Measurements from ENCODE around the gene CUL5. TPM values are rescaled to one million over a fixed set of nuclear protein-coding genes. Genes with fewer than 3 reads are reported as not detected.

The CUL5 gene
- total RNA-seq, 2 experiments from 2014 or later: 18.8 to 39.7 TPM

GRCh38 chr11:107970049-107970448 is 38.6 kb upstream of the CUL5 start:
- ChIA-PET POLR2A (interaction anchor here (0.6 to 1.1 kb wide), 2 partner anchors 103 to 358 kb away, joined by 3 to 4 read pairs; no protein-coding TSS in a partner anchor), CTCF (ENCODE audit: unreplicated experiment) (no interaction called here)
- H3K9me2 ChIP-seq (ENCODE audit: insufficient read depth, low read length): no peaks in the 10 kb centered on the region
- no peak for DNase-seq (ENCODE audit: low spot score)
- BruUV-seq (replicated peaks): no TSS peak
- intact Hi-C loops (cut with micrococcal nuclease; ENCODE audit: unreplicated experiment): no loop called here
- TF ChIP-seq EZH2phosphoT487 (IDR thresholded peaks at IDR 0.05; ENCODE audit: borderline replicate concordance, low read depth, low read length) (no peak), CTCF (conservative IDR thresholded peaks at IDR 0.05; ENCODE audit: low read length) (no peak)
- H3K79me2 ChIP-seq (ENCODE audit: insufficient read depth, low read depth, low read length): no peaks in the 10 kb centered on the region
- no peak overlapping the region for H3K4me2 ChIP-seq (ENCODE audit: low read length)
- no peaks in the 10 kb centered on the region for H3K9me3 ChIP-seq (ENCODE audit: low read length)
- H3K4me3 ChIP-seq (ENCODE audit: low read depth, low read length, poor library complexity, severe bottlenecking): no peak overlapping the region
- no peaks in the 10 kb centered on the region for H3K36me3 ChIP-seq (ENCODE audit: insufficient read depth, low read length)
- no peaks in the 10 kb centered on the region for H3K4me1 ChIP-seq (ENCODE audit: insufficient read depth, low read length, poor library complexity, severe bottlenecking)
- no peak overlapping the region for H2AFZ ChIP-seq (ENCODE audit: low read length)
- H4K20me1 ChIP-seq (ENCODE audit: insufficient read depth, low read length): no peaks in the 10 kb centered on the region
- no peak overlapping the region for H3K27ac ChIP-seq (ENCODE audit: low read depth, low read length, poor library complexity, severe bottlenecking)

- ChIA-PET POLR2A (no interaction called here), CTCF (ENCODE audit: unreplicated experiment) (no interaction called here)
- TF ChIP-seq CTCF (conservative IDR thresholded peaks at IDR 0.05; ENCODE audit: low read length): no peak
- no peak for TF ChIP-seq EZH2phosphoT487 (IDR thresholded peaks at IDR 0.05; ENCODE audit: borderline replicate concordance, low read depth, low read length)
- H4K20me1 ChIP-seq (ENCODE audit: insufficient read depth, low read length): no peaks in the 10 kb centered on the region
- H3K9me2 ChIP-seq (ENCODE audit: insufficient read depth, low read length): no peaks in the 10 kb centered on the region
- H3K79me2 ChIP-seq (ENCODE audit: insufficient read depth, low read depth, low read length): no peaks in the 10 kb centered on the region
- no TSS peak for BruUV-seq (replicated peaks)
- no peak overlapping the region for H2AFZ ChIP-seq (ENCODE audit: low read length)
- H3K4me1 ChIP-seq (ENCODE audit: insufficient read depth, low read length, poor library complexity, severe bottlenecking): no peaks in the 10 kb centered on the region
- no peak overlapping the region for H3K27ac ChIP-seq (ENCODE audit: low read depth, low read length, poor library complexity, severe bottlenecking)
- no peak overlapping the region for H3K4me3 ChIP-seq (ENCODE audit: low read depth, low read length, poor library complexity, severe bottlenecking)
- no peak for DNase-seq (ENCODE audit: low spot score)
- no peak overlapping the region for H3K4me2 ChIP-seq (ENCODE audit: low read length)
- no peaks in the 10 kb centered on the region for H3K36me3 ChIP-seq (ENCODE audit: insufficient read depth, low read length)
- intact Hi-C loops (cut with micrococcal nuclease; ENCODE audit: unreplicated experiment): no loop called here
- H3K9me3 ChIP-seq (ENCODE audit: low read length): no peaks in the 10 kb centered on the region
Observed at GRCh38 chr11:107973641-107974040, 35.1 kb upstream of the CUL5 start.

- Histone ChIP-seq H3K9me3 (ENCODE audit: low read length) (no peaks in the 10 kb centered on the region), H3K9me2 (ENCODE audit: insufficient read depth, low read length) (no peaks in the 10 kb centered on the region), H3K4me1 (ENCODE audit: insufficient read depth, low read length, poor library complexity, severe bottlenecking) (no peaks in the 10 kb centered on the region), H4K20me1 (ENCODE audit: insufficient read depth, low read length) (no peaks in the 10 kb centered on the region), H2AFZ (ENCODE audit: low read length) (no peak overlapping the region), H3K4me2 (ENCODE audit: low read length) (no peak overlapping the region), H3K36me3 (ENCODE audit: insufficient read depth, low read length) (no peaks in the 10 kb centered on the region), H3K79me2 (ENCODE audit: insufficient read depth, low read depth, low read length) (no peaks in the 10 kb centered on the region), H3K4me3 (ENCODE audit: low read depth, low read length, poor library complexity, severe bottlenecking) (no peak overlapping the region), H3K27ac (ENCODE audit: low read depth, low read length, poor library complexity, severe bottlenecking) (no peak overlapping the region)
- TF ChIP-seq CTCF (conservative IDR thresholded peaks at IDR 0.05; ENCODE audit: low read length) (no peak), EZH2phosphoT487 (IDR thresholded peaks at IDR 0.05; ENCODE audit: borderline replicate concordance, low read depth, low read length) (no peak)
- BruUV-seq (replicated peaks): no TSS peak
- ChIA-PET CTCF (ENCODE audit: unreplicated experiment) (no interaction called here), POLR2A (interaction anchor here (0.6 kb wide), 1 partner anchor 110 kb away, joined by 5 read pairs; no protein-coding TSS in a partner anchor)
- intact Hi-C loops (cut with micrococcal nuclease; ENCODE audit: unreplicated experiment): no loop called here
- no peak for DNase-seq (ENCODE audit: low spot score)
Observed at GRCh38 chr11:107988397-107989158, 20.1 kb upstream of the CUL5 start.
